GM18870 (cell line): ENCODE data around the gene PDLIM1.
"Not testable (repeated sequence)": the region's sequence is repeated elsewhere in the genome, so short reads cannot be mapped to it uniquely, and the experiment has no call there.

ENCODE experiments used
- ATAC-seq: cut with Tn5 transposase; IDR thresholded peaks from one replicate; pipeline ENCODE4 v1.9.1; 2021; ENCODE audit warnings: moderate library complexity; ENCODE audit not compliant: unreplicated experiment

Gene PDLIM1

DNA sequence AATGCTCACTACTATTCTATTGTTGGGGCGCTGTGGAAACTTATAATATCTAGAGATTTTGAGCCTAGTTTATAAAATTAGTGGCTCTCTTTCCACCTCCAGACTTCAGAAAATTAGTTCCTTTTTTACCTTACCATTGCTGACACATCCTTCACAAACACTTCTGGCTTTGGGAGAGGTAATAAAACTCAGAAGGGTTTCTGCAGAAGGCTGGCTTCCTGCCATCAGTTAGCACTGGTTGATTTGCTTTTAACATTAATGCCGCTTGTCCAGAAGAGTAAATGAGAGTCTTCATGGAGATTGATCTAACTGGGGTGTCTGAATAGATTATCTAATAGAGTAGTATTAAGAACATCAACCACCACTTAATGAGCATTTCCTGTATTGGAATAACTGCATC lies 76.4 kb downstream of the PDLIM1 start:
- no peak for ATAC-seq

DNA sequence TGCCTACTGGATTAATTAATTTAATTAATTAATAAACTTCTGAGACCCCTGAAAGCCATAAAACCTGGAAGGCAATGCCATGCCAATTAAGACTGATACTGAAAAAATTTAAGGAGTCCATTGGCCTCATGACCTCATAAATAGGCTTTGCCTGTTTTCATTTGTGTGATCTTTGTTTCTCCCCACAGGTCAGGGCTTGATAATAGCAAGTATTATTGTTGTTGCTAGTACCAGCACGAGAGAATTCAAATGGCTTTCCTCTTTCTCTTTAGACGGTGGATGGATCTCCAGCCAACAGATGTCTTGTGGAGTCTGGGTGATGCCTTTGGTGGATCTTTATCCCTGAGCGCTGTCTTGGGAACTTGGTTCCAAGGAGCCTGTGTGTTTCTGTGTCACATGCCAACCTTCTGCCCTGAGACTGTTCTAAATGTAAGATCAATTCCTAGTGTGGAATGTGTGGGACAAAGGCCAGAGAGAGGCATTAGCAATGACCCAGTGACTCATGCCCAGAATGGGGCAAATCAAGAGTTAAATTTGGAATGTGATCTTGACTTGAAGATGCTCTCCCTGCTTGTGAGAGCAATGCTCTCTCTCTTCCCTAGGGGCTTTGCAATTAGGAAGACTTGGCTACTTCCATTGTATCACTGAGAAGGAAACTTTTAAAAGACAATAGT lies 79.1 kb downstream of the PDLIM1 start:
- no peak for ATAC-seq

DNA sequence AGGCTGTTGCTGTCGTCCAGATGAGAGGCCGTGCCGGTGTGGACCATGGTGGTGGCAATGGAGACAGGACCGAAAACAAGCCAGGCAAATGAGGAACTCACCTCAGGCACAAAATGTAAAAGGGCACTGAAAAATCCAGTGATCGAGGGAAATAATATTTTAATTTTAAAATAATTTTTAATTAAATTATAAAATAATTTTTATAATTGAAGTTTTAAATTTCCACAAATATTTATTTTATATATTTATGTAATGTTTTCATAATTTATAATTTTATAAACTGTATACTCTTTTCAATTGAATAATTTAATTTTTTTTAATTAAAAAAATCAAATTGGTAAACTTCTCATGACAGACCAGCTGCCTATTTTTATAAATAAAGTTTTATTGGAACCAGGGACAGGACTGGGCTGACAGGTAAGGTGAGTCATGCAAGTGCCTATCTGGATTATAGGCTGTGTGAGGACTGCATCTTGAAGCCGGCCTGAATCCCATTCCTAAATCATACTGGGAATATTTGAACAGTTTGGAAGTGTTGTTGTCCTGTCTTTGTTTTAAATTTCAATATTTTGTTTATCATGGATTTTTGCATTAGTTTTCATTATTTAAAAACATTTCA lies 81.2 kb downstream of the PDLIM1 start:
- no peak for ATAC-seq

DNA sequence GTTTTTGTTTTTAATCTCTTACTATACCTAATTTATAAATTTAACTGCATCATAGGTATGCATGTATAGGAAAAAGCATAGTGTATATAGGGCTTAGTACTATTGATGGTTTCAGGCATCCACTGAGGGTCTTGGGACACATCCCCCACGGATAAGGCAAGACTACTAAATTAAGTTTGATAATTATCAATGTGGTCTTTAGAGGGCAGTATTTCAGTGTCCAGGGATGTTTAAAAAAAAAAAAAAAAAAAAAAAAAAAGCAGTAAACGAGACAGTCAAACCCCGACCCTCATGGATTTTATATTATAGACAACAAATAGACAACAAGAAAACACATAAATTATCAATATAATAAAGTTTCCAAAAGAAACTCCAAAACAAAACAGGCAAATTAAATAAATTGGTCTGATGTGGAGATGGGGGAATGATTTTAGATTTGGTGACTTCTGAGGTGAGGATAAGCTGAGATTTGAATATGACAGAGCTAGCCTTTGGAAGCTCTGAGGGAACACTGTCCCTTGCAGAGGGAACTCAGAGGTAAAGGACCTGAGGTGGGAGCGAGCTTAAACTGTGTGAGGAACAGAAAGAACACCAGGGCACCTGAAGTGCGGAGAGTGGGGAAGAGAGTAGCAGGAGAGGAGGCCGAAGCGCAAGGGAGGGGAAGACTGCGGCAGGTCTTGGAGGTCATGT lies 82.0 kb downstream of the PDLIM1 start:
- no peak for ATAC-seq

DNA sequence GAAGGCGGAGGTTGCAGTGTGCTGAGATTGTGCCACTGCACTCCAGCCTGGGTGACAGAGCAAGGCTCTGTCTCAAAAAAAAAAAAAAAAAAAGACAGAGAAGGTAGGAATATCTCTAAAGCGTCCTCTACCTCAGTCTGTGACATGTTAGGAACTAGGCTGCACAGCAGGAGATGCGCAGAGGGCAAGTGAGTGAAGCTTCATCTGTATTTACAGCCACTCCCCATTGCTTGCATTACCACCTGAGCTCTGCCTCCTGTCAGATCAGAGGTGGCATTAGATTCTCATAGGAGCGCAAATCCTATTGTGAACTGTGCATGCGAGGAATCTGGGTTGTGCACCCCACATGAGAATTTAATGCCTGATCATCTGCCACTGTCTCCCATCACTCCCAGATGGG lies 87.9 kb downstream of the PDLIM1 start:
- ATAC-seq = not testable (repeated sequence)

DNA sequence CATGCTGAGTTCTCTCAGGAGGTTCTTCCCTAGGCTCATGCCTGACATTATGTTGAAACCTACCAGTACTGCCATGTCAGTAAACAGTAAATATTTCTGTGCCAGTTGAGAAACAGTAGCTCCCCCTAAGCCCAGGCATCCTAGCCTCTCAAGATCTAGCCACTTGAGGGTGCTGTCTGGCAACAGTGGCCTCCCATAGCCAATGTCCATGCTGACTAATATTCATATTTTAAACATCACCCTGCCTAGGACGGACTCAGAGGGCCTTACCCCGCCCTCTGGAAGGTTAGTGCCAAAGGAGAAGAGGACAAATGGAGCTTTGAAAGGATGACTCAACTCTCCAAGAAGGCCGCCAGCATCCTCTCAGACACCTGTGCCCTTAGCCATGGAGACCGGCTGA lies 89.1 kb downstream of the PDLIM1 start:
- no peak for ATAC-seq

DNA sequence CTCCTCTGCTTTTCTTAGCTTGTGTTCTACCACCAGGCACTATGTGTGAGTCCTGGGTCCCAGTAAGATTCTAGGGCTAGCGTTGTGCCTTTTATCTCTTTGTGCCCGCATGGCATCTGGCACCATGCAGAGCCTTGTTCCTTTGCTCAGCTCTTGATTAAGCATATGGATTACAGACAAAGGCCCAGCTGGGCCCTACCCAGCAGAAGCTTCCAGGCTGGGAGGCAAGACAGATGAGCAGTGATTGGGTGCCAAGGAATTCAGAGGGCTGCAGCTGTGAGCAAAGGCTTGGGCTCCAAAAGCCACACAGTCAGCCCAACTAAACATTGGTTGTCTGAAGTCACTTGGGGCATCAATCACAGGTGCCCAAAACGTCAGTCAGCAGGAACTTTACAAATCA lies 94.8 kb downstream of the PDLIM1 start:
- no peak for ATAC-seq

DNA sequence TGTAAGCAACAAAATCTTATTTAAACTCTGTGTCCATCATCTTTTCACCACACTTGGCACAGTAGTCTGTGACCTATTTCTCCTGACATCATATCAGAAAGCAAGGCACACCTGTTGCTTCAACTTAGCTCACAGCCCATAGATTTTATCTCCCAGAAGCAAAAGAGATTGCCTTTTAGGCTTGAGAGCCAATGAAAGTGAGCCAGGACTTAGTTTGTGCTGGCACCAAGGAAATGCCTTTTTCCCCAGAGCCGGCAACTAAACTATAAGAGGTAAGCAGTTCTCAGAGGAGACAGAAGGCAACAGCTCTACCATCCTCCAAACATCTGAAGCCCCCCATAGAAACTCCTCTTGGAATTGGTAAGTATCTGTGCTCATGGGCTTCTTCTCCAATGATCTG lies 96.9 kb downstream of the PDLIM1 start, which contains the start of gene ACSM6:
TSS of gene ACSM6 (plus strand) at position 295 of the 400 bp plus-strand sequence. CDS start 248 bp downstream, outside the sequence.
- no peak for ATAC-seq

DNA sequence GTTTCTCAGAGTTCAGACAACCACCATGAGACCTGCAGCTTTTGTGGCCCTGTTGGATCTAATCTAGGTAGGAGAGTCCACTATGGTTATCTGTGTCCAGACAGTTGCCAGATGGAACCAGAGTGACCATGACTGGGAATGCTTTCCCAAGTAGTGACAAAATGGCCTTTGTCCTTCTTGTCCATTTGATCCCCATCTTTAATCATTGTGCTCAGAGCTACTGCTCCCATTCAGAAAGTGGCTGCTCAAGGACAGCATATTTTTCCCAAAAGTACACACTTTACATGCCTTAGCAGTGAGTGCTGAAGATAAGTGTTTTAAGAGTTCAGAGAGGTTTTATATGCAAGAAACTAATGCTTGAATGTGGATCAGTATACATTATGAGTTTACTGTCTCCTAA lies 102.2 kb downstream of the PDLIM1 start:
- ATAC-seq = no peak

DNA sequence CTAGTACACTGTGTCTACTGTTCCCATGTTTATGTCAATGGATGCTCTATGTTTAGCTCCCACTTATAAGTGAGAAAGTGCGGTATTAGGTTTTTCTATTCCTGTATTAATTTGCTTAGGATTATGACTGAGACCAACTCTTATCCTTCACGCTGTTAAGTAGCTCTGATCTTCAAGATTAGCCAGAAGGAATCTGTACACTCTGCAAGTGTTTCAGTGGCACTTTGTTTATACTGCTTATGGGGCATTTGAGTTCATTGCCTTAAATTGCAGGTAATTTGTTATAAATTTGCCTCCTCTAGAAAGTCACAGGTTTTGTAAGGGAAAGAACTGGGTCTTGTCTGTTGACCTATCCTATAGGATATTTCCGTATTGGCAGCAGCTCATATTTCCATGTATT lies 103.2 kb downstream of the PDLIM1 start:
- ATAC-seq = no peak
